Heart left ventricle (tissue), 16 donors: ENCODE results near the gene GLTPD2. TPM values are rescaled to one million over a fixed set of nuclear protein-coding genes. Genes with fewer than 3 reads are reported as not detected.

ENCODE experiments used
- ATAC-seq, 4 donors: fragments of 200-7000 bp; cut with Tn5 transposase; one replicate each; pipeline ENCODE4 v1.9.1; 2020 to 2022; ENCODE audit warnings: moderate library complexity in 4 of 4, mild to moderate bottlenecking in 3 of 4, moderate number of reproducible peaks in 1 of 4
- DNase-seq, 5 donors: peaks; one replicate each; pipeline ENCODE4 v3.0.0-alpha.2; 2020
- H3K27ac ChIP-seq, 12 donors: fragments of 200-600 bp; sonication (generic) in 4 of 12; one replicate each; pipeline versions ENCODE4 v1.5.0 to v1.8.0; 2016 to 2022; ENCODE audit warnings: mild to moderate bottlenecking in 2 of 12
- H3K27me3 ChIP-seq, 9 donors: fragments of 200-600 bp; sonication (generic) in 2 of 9; one replicate each; pipeline versions ENCODE4 v1.5.1 to v1.8.0; 2016 to 2022; ENCODE audit warnings: mild to moderate bottlenecking in 3 of 9
- H3K36me3 ChIP-seq, 9 donors: fragments of 200-600 bp; sonication (generic) in 2 of 9; one replicate each; pipeline versions ENCODE4 v1.5.0 to v1.8.0; 2018 to 2022; ENCODE audit warnings: mild to moderate bottlenecking in 2 of 9
- H3K4me1 ChIP-seq, 12 donors: fragments of 200-600 bp; sonication (generic) in 4 of 12; one replicate each; pipeline versions ENCODE4 v1.5.0 to v1.8.0; 2016 to 2022; ENCODE audit warnings: mild to moderate bottlenecking in 3 of 12
- H3K4me3 ChIP-seq, 12 donors: fragments of 200-600 bp; sonication (generic) in 4 of 12; one replicate each; pipeline versions ENCODE4 v1.5.0 to v1.8.0; 2017 to 2022; ENCODE audit warnings: mild to moderate bottlenecking in 9 of 12, moderate library complexity in 4 of 12
- H3K9me3 ChIP-seq, 12 donors: fragments of 200-600 bp; sonication (generic) in 4 of 12; one replicate each; pipeline versions ENCODE4 v1.5.0 to v1.8.0; 2016 to 2022; ENCODE audit warnings: mild to moderate bottlenecking in 1 of 12
- CTCF ChIP-seq, 12 donors: fragments of 200-600 bp; sonication (generic) in 4 of 12; IDR thresholded peaks; one replicate each; pipeline versions ENCODE4 v1.5.0 to v1.8.0; 2018 to 2022; ENCODE audit warnings: antibody characterized with exemption in 12 of 12, mild to moderate bottlenecking in 5 of 12
- POLR2A ChIP-seq, 2 donors: fragments of 450-650 bp; IDR thresholded peaks; one replicate each; pipeline ENCODE4 v1.6.1; 2017; ENCODE audit warnings: antibody characterized with exemption in 2 of 2, mild to moderate bottlenecking in 2 of 2, moderate library complexity in 2 of 2
- WGBS, 4 donors: extraction: QIAGEN DNeasy Blood & Tissue Kit in 2 of 4; methylation state at CpG; one replicate each; pipeline versions ENCODE4 v1.1.5 to v1.1.7; 2013 to 2018; 5-methylcytosine and 5-hydroxymethylcytosine counted together
- intact Hi-C, 10 donors: fragments of 100-400 bp; cut with DNase I; formaldehyde crosslinking; loops; one replicate each; pipeline versions ENCODE4 v1.11.1 to v1.14.2; 2022
- polyA plus RNA-seq, 2 donors: library from polyadenylated mRNA; stranded (reverse); fragments of 200-250 nt; gene quantifications; one replicate each; pipeline ENCODE4 v1.2.3, GENCODE V29; 2013
- total RNA-seq, 9 donors: library from RNA; depleted of rRNA in 2 of 9; stranded (reverse); fragments of >200 nt in 2 of 9; fragmentation: NEBNext Ultra II Directional in 3 of 9; extraction: Animal tissue kit (Norgen Biotek cat#: 25700) in 3 of 9; gene quantifications; one replicate each; pipeline versions ENCODE4 v1.1.0 to v1.2.4, GENCODE V29; 2016 to 2023
- donor health status: ischemic (EF 13 %, LVEDD 7.1; RV severe dilation, severe dysfunction).
- donor health status: healthy with polysubstance abuse.
- donor health status: DM: no; HTN: yes; CAD: no.
- donor health status: DM: no; HTN: no; CAD: no.
- donor health status: ischemic (EF 25% LVEDD 6.9; RV normal size, moderate dysfunction).
- donor health status: ischemic (EF 25% LVEDD 5.7; RV mildly dilated, moderate dysfunction).
- donor health status: healthy.
- donor health status: DM: yes; HTN: yes; CAD: no.
- donor health status: ischemic (EF 35%, LVEDD 5.7; RV mildly dilated, moderate dysfunction).
- donor health status: nonischemic (EF 11% LVEDD 7.7; RV severe dilation, severe dysfunction).
- donor health status: DM: yes; HTN: yes; CAD: no.
- donor health status: PGD.
- donor health status: ischemic (EF 29% LVEDD 5.4; RV normal size, mild dysfunction).
- donor health status: nonischemic (EF 23%, LVEDD 6.1; RV moderate dilation, normal function).

Gene GLTPD2
- total and polyA plus RNA-seq, 11 donors: not detected

GRCh38 chr17:4748686-4749085 is 40.1 kb upstream of the GLTPD2 start:
- Histone ChIP-seq H3K36me3 (no peaks in the 10 kb centered on the region), H3K27ac (peak overlapping the region in 5 of 12 donors; percentile 20 to 83 (median 55)), H3K9me3 (no peaks in the 10 kb centered on the region), H3K27me3 (peaks cover 0 to 41% (median 22%) of the 10 kb centered on the region in 9 donors), H3K4me1 (peaks cover 0 to 24% (median 1%) of the 10 kb centered on the region in 12 donors), H3K4me3 (no peak overlapping the region)
- TF ChIP-seq CTCF (IDR thresholded peaks at IDR 0.05): no peak
- no peak for TF ChIP-seq POLR2A (IDR thresholded peaks at IDR 0.05)
- intact Hi-C loops: no loop called here
- WGBS, 4 donors: 46 to 61% (median 52%) methylated on average over 4 of the region's 4 CpGs
- DNase-seq (no peak), ATAC-seq (peak in 1 of 4 donors; percentile 32)

GRCh38 chr17:4750606-4751005 is 38.2 kb upstream of the GLTPD2 start:
- DNase-seq: no peak
- Histone ChIP-seq H3K27ac (no peak overlapping the region), H3K4me1 (peaks cover 0 to 24% (median 0%) of the 10 kb centered on the region in 12 donors), H3K27me3 (peaks cover 0 to 24% (median 10%) of the 10 kb centered on the region in 9 donors), H3K36me3 (no peaks in the 10 kb centered on the region), H3K9me3 (no peaks in the 10 kb centered on the region), H3K4me3 (no peak overlapping the region)
- 39 to 56% (median 45%) methylated on average over 3 of the region's 3 CpGs for WGBS, 4 donors
- intact Hi-C loops: no loop called here
- ATAC-seq: peak in 1 of 4 donors; percentile 31
- no peak for TF ChIP-seq CTCF (IDR thresholded peaks at IDR 0.05)
- no peak for TF ChIP-seq POLR2A (IDR thresholded peaks at IDR 0.05)

- Histone ChIP-seq H3K27me3 (peaks cover 0 to 22% (median 12%) of the 10 kb centered on the region in 9 donors), H3K36me3 (no peaks in the 10 kb centered on the region), H3K9me3 (no peaks in the 10 kb centered on the region), H3K4me3 (no peak overlapping the region), H3K4me1 (peaks cover 0 to 24% (median 0%) of the 10 kb centered on the region in 12 donors), H3K27ac (no peak overlapping the region)
- TF ChIP-seq POLR2A (IDR thresholded peaks at IDR 0.05) (no peak), CTCF (IDR thresholded peaks at IDR 0.05) (no peak)
- no peak for DNase-seq
- ATAC-seq: no peak
- intact Hi-C loops: no loop called here
- 54 to 69% (median 57%) methylated on average over 5 of the region's 5 CpGs for WGBS, 4 donors
Measured at GRCh38 chr17:4751932-4752331, 36.8 kb upstream of the GLTPD2 start.

GRCh38 chr17:4753392-4753791 is 35.4 kb upstream of the GLTPD2 start:
- TF ChIP-seq POLR2A (IDR thresholded peaks at IDR 0.05) (no peak), CTCF (IDR thresholded peaks at IDR 0.05) (no peak)
- peaks cover 0 to 11% (median 0%) of the 10 kb centered on the region in 12 donors for H3K4me1 ChIP-seq
- peaks cover 0 to 22% (median 12%) of the 10 kb centered on the region in 9 donors for H3K27me3 ChIP-seq
- no peaks in the 10 kb centered on the region for H3K36me3 ChIP-seq
- H3K27ac ChIP-seq: no peak overlapping the region
- 84 to 96% (median 88%) methylated on average over 1 of the region's 1 CpG for WGBS, 4 donors
- no peak overlapping the region for H3K4me3 ChIP-seq
- DNase-seq (no peak), ATAC-seq (no peak)
- H3K9me3 ChIP-seq: no peaks in the 10 kb centered on the region
- intact Hi-C loops: no loop called here
